H1 (cell line): ENCODE data around the gene AMZ1. TPM values are rescaled to one million over a fixed set of nuclear protein-coding genes. Genes with fewer than 3 reads are reported as not detected.

Experiments used
- CTCF ChIA-PET: fragments of 300-600 bp; sonication (Branson Sonifier 250); formaldehyde crosslinking; loops from one replicate; lab custom pipeline; 2021; ENCODE audit not compliant: partially characterized antibody; lab: Charles Lee
- POLR2A ChIA-PET: fragments of 300-600 bp; sonication (Branson Sonifier 250); formaldehyde crosslinking; loops from one replicate; lab custom pipeline; 2021; ENCODE audit warnings: inconsistent platforms; ENCODE audit not compliant: partially characterized antibody; lab: Charles Lee
- DNase-seq, 2 experiments: peaks; one replicate each; pipeline versions ENCODE4 v3.0.0 to v3.0.0-alpha.2; 2010 to 2022; ENCODE audit warnings: low spot score in 2 of 2, low read depth in 1 of 2, mixed read lengths in 1 of 2
- FAIRE-seq: peaks from 2 replicates; lab custom pipeline; 2011; peaks lifted over from hg19 to GRCh38; lab: Jason Lieb, UNC
- H2AFZ ChIP-seq: 2 replicates; pipeline ENCODE4 v1.8.1; 2012; ENCODE audit warnings: low read length, inconsistent platforms
- H2AK5ac ChIP-seq: 2 replicates; pipeline ENCODE4 v1.6.1; 2013; ENCODE audit warnings: low read depth, low read length
- H2BK120ac ChIP-seq: replicated peaks from 2 replicates; pipeline ENCODE3; 2013; ENCODE audit warnings: low read depth, low read length, inconsistent platforms
- H2BK12ac ChIP-seq: 2 replicates; pipeline ENCODE4 v1.6.1; 2013; ENCODE audit warnings: low read depth, low read length
- H2BK15ac ChIP-seq: 2 replicates; pipeline ENCODE4 v1.6.1; 2013; ENCODE audit warnings: low read length
- H2BK20ac ChIP-seq: 2 replicates; pipeline ENCODE4 v1.6.1; 2013; ENCODE audit warnings: low read length
- H2BK5ac ChIP-seq: 2 replicates; pipeline ENCODE4 v1.6.1; 2013; ENCODE audit warnings: low read depth, low read length
- H3K14ac ChIP-seq: 2 replicates; pipeline ENCODE4 v1.6.1; 2013; ENCODE audit warnings: inconsistent platforms; ENCODE audit not compliant: insufficient read length
- H3K18ac ChIP-seq: 2 replicates; pipeline ENCODE4 v1.6.1; 2013; ENCODE audit warnings: low read length; ENCODE audit errors: extremely low read depth
- H3K23ac ChIP-seq: 2 replicates; pipeline ENCODE4 v1.6.1; 2013; ENCODE audit warnings: inconsistent platforms; ENCODE audit not compliant: insufficient read length
- H3K23me2 ChIP-seq: 2 replicates; pipeline ENCODE4 v1.6.1; 2013; ENCODE audit warnings: low read depth, low read length
- H3K27ac ChIP-seq: 2 replicates; pipeline ENCODE4 v1.6.1; 2011; ENCODE audit warnings: low read depth, low read length, inconsistent platforms
- H3K27me3 ChIP-seq, 4 experiments: replicated peaks in 1 of 4; 1 replicate in 1 of 4; 2 replicates in 3 of 4; pipeline versions ENCODE4 v1.6.1 to v1.8.1; 2011 to 2013; ENCODE audit warnings: low read length in 3 of 4, mild to moderate bottlenecking in 3 of 4, inconsistent platforms in 2 of 4, mixed read lengths in 2 of 4, moderate library complexity in 1 of 4; ENCODE audit not compliant: control insufficient read depth in 3 of 4, insufficient read depth in 3 of 4; ENCODE audit errors: extremely low read depth in 1 of 4
- H3K36me3 ChIP-seq, 4 experiments: 2 replicates each; pipeline versions ENCODE4 v1.6.1 to v1.8.1; 2011 to 2013; ENCODE audit warnings: mild to moderate bottlenecking in 4 of 4, low read length in 3 of 4, moderate library complexity in 2 of 4, control low read depth in 1 of 4, inconsistent platforms in 1 of 4; ENCODE audit not compliant: insufficient read depth in 4 of 4, control insufficient read depth in 2 of 4
- H3K4ac ChIP-seq: replicated peaks from 2 replicates; pipeline ENCODE3; 2013; ENCODE audit warnings: low read length, low read depth, mixed read lengths, inconsistent platforms; ENCODE audit not compliant: insufficient read length
- H3K4me1 ChIP-seq, 4 experiments: replicated peaks in 1 of 4; 1 replicate in 1 of 4; 2 replicates in 3 of 4; pipeline versions ENCODE4 v1.6.1 to v1.8.1; 2011 to 2013; ENCODE audit warnings: low read length in 3 of 4, inconsistent platforms in 2 of 4, mixed read lengths in 1 of 4; ENCODE audit not compliant: insufficient read depth in 4 of 4, control insufficient read depth in 3 of 4
- H3K4me2 ChIP-seq, 2 experiments: 2 replicates each; pipeline versions ENCODE4 v1.6.1 to v1.8.1; 2011 to 2013; ENCODE audit warnings: low read depth in 2 of 2, low read length in 2 of 2, control low read depth in 1 of 2, inconsistent platforms in 1 of 2, mild to moderate bottlenecking in 1 of 2; ENCODE audit not compliant: insufficient read depth in 1 of 2
- H3K4me3 ChIP-seq, 4 experiments: fragments of 200-600, 300-600 bp in 1 of 4; sonication (generic), shearing (Covaris generic), sonication (Bioruptor Twin) in 1 of 4; 2 replicates each; pipeline versions ENCODE4 v1.5.1 to v1.8.1; 2011 to 2016; ENCODE audit warnings: low read length in 4 of 4, low read depth in 3 of 4, control low read depth in 2 of 4, inconsistent platforms in 2 of 4, mild to moderate bottlenecking in 2 of 4, mixed read lengths in 1 of 4, moderate library complexity in 1 of 4; ENCODE audit not compliant: insufficient read depth in 2 of 4; ENCODE audit errors: extremely low read depth in 1 of 4
- H3K56ac ChIP-seq: replicated peaks from 2 replicates; pipeline ENCODE3; 2013; ENCODE audit warnings: low read depth, mild to moderate bottlenecking, mixed read lengths, low read length, inconsistent platforms; ENCODE audit not compliant: insufficient read length
- H3K79me1 ChIP-seq: 2 replicates; pipeline ENCODE4 v1.6.1; 2013; ENCODE audit warnings: low read depth, low read length, control low read depth
- H3K79me2 ChIP-seq, 2 experiments: 2 replicates each; pipeline versions ENCODE4 v1.6.1 to v1.8.1; 2012 to 2013; ENCODE audit warnings: low read length in 2 of 2, mild to moderate bottlenecking in 2 of 2, inconsistent platforms in 1 of 2; ENCODE audit not compliant: insufficient read depth in 2 of 2, control insufficient read depth in 1 of 2
- H3K9ac ChIP-seq, 4 experiments: replicated peaks in 1 of 4; 1 replicate in 1 of 4; 2 replicates in 3 of 4; pipeline versions ENCODE4 v1.6.1 to v1.8.1; 2011 to 2013; ENCODE audit warnings: low read depth in 3 of 4, low read length in 3 of 4, control low read depth in 2 of 4, mild to moderate bottlenecking in 2 of 4, moderate library complexity in 2 of 4, inconsistent platforms in 1 of 4; ENCODE audit errors: extremely low read depth in 1 of 4
- H3K9me3 ChIP-seq, 2 experiments: 2 replicates each; pipeline versions ENCODE4 v1.6.1 to v1.8.1; 2012 to 2013; ENCODE audit warnings: mild to moderate bottlenecking in 2 of 2, moderate library complexity in 2 of 2, control low read depth in 1 of 2, inconsistent platforms in 1 of 2, low read depth in 1 of 2, low read length in 1 of 2, mixed read lengths in 1 of 2; ENCODE audit not compliant: insufficient read depth in 2 of 2
- H4K20me1 ChIP-seq, 2 experiments: replicated peaks in 1 of 2; 2 replicates each; pipeline versions ENCODE3 to v1.8.1; 2011 to 2013; ENCODE audit warnings: inconsistent platforms in 2 of 2, low read length in 2 of 2, mild to moderate bottlenecking in 1 of 2; ENCODE audit not compliant: insufficient read depth in 2 of 2, control insufficient read depth in 1 of 2
- H4K5ac ChIP-seq: 2 replicates; pipeline ENCODE4 v1.6.1; 2013; ENCODE audit warnings: low read length, low read depth, mixed read lengths, inconsistent platforms; ENCODE audit not compliant: insufficient read length
- H4K8ac ChIP-seq: 2 replicates; pipeline ENCODE4 v1.8.0; 2013; ENCODE audit warnings: mild to moderate bottlenecking, moderate library complexity, low read length, inconsistent platforms; ENCODE audit not compliant: insufficient read depth; ENCODE audit errors: extremely low read depth
- H4K91ac ChIP-seq: replicated peaks from 2 replicates; pipeline ENCODE3; 2013; ENCODE audit warnings: low read length, mixed read lengths, inconsistent platforms; ENCODE audit not compliant: insufficient read length
- ATF3 ChIP-seq: IDR thresholded peaks from 2 replicates; pipeline ENCODE4 v1.6.1; 2011; ENCODE audit warnings: low read depth, mild to moderate bottlenecking, low read length; ENCODE audit not compliant: insufficient read depth
- KDM4A ChIP-seq: IDR thresholded peaks from one replicate; pipeline ENCODE4 v1.7.1; 2012; ENCODE audit warnings: low read depth, mild to moderate bottlenecking, moderate library complexity, low read length, inconsistent platforms; ENCODE audit not compliant: severe bottlenecking
- MAX ChIP-seq: IDR thresholded peaks from 2 replicates; pipeline ENCODE4 v1.6.1; 2012; ENCODE audit warnings: inconsistent platforms
- PHF8 ChIP-seq: fragments of 200-600 bp; sonication (generic); conservative IDR thresholded peaks from 2 replicates; pipeline ENCODE4 v1.7.1; 2012; ENCODE audit warnings: low read depth, mild to moderate bottlenecking, inconsistent platforms, low read length, moderate library complexity
- SP1 ChIP-seq: IDR thresholded peaks from 2 replicates; pipeline ENCODE4 v1.6.1; 2011; ENCODE audit warnings: low read depth, low read length
- SUZ12 ChIP-seq: fragments of 200-600 bp; sonication (generic); IDR thresholded peaks from 2 replicates; pipeline ENCODE4 v1.6.1; 2012; ENCODE audit warnings: mild to moderate bottlenecking, inconsistent platforms, low read length, moderate library complexity, mixed read lengths
- TCF12 ChIP-seq: IDR thresholded peaks from 2 replicates; pipeline ENCODE4 v1.6.1; 2011; ENCODE audit warnings: low read depth, mild to moderate bottlenecking, low read length
- ZNF274 ChIP-seq: IDR thresholded peaks from 2 replicates; pipeline ENCODE4 v1.7.0; 2012; ENCODE audit warnings: low read length, borderline replicate concordance; ENCODE audit errors: extremely low read depth
- WGBS, 2 experiments: shearing (Covaris generic) in 1 of 2; methylation state at CpG; one replicate each; pipeline versions ENCODE4 v1.1.6 to v1.1.7; 2013 to 2015; ENCODE audit warnings: low lambda C conversion rate in 2 of 2, mixed read lengths in 2 of 2, inconsistent platforms in 1 of 2, low coverage in 1 of 2, missing lambda C conversion rate in 1 of 2; ENCODE audit not compliant: insufficient replicate concordance in 2 of 2, insufficient coverage in 1 of 2, insufficient read length in 1 of 2; ENCODE audit errors: extremely low coverage in 1 of 2, missing lambda C conversion rate in 1 of 2; 5-methylcytosine and 5-hydroxymethylcytosine counted together
- polyA plus RNA-seq, 7 experiments: library from polyadenylated mRNA; depleted of rRNA in 3 of 7; stranded (reverse) in 5 of 7; unstranded in 2 of 7; fragments of >200 nt in 5 of 7; fragments of 200-250 nt in 2 of 7; gene quantifications; 1 replicate in 5 of 7; 2 replicates in 1 of 7; 4 replicates in 1 of 7; pipeline versions ENCODE4 v1.2.1 to v1.2.3, GENCODE V29; 2011 to 2013; ENCODE audit warnings: missing spikeins in 2 of 7, mixed read lengths in 2 of 7
- total RNA-seq: library from RNA; stranded (reverse); fragmentation: NEBNext Ultra II Directional; extraction: Animal tissue kit (Norgen Biotek cat#: 25700); gene quantifications from 2 replicates; pipeline ENCODE4 v1.2.1, GENCODE V29; 2021
- TF ChIP-seq, protein P1 (sequence below): IDR thresholded peaks from 2 replicates; pipeline ENCODE4 v1.6.1; 2011; ENCODE audit warnings: low read length, improper control_type of control experiment
- TF ChIP-seq, protein P2 (sequence below): IDR thresholded peaks from 2 replicates; pipeline ENCODE4 v1.6.1; 2012; ENCODE audit warnings: low read length, inconsistent platforms

AMZ1 gene
- total and polyA plus RNA-seq, 2 of the 8 experiments (the other 6 are each of a cell fraction or from before 2014, with no cell fraction given): 0.59 to 1.4 TPM

DNA sequence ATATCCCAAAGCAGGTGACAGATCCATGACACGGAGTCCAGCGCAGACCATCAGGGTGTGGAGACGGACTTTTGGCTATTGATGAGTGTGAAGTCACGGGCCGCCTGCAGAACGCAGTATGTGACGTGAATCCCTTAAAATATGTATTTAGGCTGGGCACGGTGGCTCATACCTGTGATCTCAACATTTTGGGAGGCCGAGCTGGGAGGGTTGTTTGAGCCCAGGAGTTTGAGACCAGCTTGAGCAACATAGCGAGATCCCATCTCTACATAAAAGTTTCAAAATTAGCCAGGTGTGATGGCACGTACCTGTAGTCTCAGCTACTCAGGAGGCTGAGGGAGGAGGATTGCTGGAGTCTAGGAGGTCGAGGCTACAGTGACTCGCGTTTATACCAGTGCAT lies 1.9 kb upstream of the AMZ1 start:
- DNase-seq (no peak), FAIRE-seq (no peak)
- Histone ChIP-seq H2BK15ac (no peak overlapping the region), H3K23ac (no peak overlapping the region), H3K4me1 (peaks cover 0 to 11% (median 8%) of the 10 kb centered on the region in 4 experiments; a peak in 5 of 7 replicates), H3K18ac (no peak overlapping the region), H2BK20ac (no peak overlapping the region), H3K56ac (no peak overlapping the region), H2BK12ac (no peak overlapping the region), H4K91ac (no peak overlapping the region), H3K4me3 (no peak overlapping the region), H2AFZ (no peak overlapping the region), H4K8ac (no peak overlapping the region), H4K5ac (no peak overlapping the region), H2BK120ac (no peak overlapping the region), H2BK5ac (no peak overlapping the region), H3K36me3 (no peaks in the 10 kb centered on the region; a peak in 1 of 8 replicates), H4K20me1 (no peaks in the 10 kb centered on the region), H3K9me3 (no peaks in the 10 kb centered on the region; a peak in 1 of 4 replicates), H3K79me1 (peaks cover 2% of the 10 kb centered on the region; the same call in 1 of the 2 replicates), H3K4me2 (no peak overlapping the region), H3K23me2 (peaks cover 3% of the 10 kb centered on the region; the same call in 1 of the 2 replicates), H2AK5ac (no peak overlapping the region), H3K27ac (no peak overlapping the region), H3K14ac (no peak overlapping the region), H3K27me3 (peaks cover 7 to 34% (median 30%) of the 10 kb centered on the region in 4 experiments), H3K79me2 (no peaks in the 10 kb centered on the region), H3K9ac (no peak overlapping the region), H3K4ac (no peak overlapping the region)
- 96% methylated on average over 14 of the region's 14 CpGs; no CpG with 5 or more reads in 1 of the 2 experiments for WGBS, 2 experiments
- ChIA-PET POLR2A (no interaction called here), CTCF (interaction anchor here (1.5 to 1.9 kb wide), 2 partner anchors 24 to 118 kb away, joined by 4 to 7 read pairs; no protein-coding TSS in a partner anchor)
- TF ChIP-seq, protein P1, sequence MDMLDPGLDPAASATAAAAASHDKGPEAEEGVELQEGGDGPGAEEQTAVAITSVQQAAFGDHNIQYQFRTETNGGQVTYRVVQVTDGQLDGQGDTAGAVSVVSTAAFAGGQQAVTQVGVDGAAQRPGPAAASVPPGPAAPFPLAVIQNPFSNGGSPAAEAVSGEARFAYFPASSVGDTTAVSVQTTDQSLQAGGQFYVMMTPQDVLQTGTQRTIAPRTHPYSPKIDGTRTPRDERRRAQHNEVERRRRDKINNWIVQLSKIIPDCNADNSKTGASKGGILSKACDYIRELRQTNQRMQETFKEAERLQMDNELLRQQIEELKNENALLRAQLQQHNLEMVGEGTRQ: no peak
- TF ChIP-seq SP1 (no peak), KDM4A (no peak), ZNF274 (no peak), ATF3 (no peak), MAX (no peak), SUZ12 (no peak), TCF12 (no peak), PHF8 (no peak)
- TF ChIP-seq, protein P2, sequence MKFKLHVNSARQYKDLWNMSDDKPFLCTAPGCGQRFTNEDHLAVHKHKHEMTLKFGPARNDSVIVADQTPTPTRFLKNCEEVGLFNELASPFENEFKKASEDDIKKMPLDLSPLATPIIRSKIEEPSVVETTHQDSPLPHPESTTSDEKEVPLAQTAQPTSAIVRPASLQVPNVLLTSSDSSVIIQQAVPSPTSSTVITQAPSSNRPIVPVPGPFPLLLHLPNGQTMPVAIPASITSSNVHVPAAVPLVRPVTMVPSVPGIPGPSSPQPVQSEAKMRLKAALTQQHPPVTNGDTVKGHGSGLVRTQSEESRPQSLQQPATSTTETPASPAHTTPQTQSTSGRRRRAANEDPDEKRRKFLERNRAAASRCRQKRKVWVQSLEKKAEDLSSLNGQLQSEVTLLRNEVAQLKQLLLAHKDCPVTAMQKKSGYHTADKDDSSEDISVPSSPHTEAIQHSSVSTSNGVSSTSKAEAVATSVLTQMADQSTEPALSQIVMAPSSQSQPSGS: no peak
